Measurements from ENCODE around the gene IHH. TPM values are rescaled to one million over a fixed set of nuclear protein-coding genes. Genes with fewer than 3 reads are reported as not detected.

Gene IHH
- total RNA-seq, 1 donor from 2014 or later = not detected

DNA sequence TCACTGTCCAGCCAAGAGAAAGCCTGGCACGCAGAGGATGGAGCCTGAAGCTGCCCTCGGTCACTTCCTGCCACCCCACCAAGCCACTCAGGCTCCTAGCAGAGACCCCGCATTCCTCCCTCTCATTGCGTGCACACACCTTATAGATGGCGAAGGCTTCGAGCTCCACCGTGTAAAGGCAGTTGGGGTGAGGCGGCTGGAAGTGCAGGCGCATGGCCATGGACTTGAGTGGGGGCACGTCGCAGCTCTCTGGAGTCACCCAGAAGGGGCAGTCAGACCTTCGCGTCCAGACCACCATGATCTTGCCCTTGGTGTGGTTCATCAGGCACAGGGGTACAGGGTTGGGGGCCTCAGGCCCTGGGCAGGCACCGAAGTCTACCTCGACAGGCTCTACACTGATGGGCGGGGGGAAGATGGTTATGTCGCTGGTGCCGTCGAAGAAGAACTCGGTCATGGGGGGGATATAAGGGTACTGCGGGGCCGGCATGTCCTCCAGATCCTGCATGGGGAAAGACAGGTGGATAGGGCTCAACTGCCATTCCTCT is 33.1 kb downstream of the IHH start:
- DNase-seq (no peak), ATAC-seq (ENCODE audit: poor library complexity) (no peak)
- intact Hi-C loops (cut with DNase I) = no loop called here

GRCh38 chr2:219026946-219027345 is 33.8 kb downstream of the IHH start:
- no peak for DNase-seq
- intact Hi-C loops (cut with DNase I) = no loop called here
- ATAC-seq (ENCODE audit: poor library complexity) = no peak

GRCh38 chr2:219025637-219026585 is 34.8 kb downstream of the IHH start:
- intact Hi-C loops (cut with DNase I) = no loop called here

DNA sequence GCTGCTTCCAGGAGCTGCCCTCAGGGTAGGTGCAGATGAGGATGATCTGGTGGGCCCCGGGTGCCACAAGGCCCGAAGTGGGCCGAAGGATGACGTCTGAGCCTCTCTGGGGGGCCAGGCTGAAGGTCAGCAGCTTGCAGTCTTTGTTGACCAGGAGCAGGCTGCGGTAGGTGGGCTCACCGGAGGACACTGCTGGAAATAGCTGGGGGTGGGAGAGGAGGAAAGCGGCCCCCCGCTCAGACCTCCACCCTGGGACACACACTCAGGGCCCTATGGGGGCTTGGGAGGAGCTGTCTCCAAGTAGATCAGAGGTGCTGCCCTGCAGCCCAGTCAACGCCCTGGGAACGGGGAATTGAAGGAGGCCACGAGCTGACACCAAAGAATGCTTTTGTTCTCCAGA is 36.7 kb downstream of the IHH start:
- no peak for DNase-seq

More at GRCh38 chr2:219025637-219026585, 34.8 kb downstream of the IHH start:
- no peak for ATAC-seq (ENCODE audit: poor library complexity)
- DNase-seq = no peak

DNA sequence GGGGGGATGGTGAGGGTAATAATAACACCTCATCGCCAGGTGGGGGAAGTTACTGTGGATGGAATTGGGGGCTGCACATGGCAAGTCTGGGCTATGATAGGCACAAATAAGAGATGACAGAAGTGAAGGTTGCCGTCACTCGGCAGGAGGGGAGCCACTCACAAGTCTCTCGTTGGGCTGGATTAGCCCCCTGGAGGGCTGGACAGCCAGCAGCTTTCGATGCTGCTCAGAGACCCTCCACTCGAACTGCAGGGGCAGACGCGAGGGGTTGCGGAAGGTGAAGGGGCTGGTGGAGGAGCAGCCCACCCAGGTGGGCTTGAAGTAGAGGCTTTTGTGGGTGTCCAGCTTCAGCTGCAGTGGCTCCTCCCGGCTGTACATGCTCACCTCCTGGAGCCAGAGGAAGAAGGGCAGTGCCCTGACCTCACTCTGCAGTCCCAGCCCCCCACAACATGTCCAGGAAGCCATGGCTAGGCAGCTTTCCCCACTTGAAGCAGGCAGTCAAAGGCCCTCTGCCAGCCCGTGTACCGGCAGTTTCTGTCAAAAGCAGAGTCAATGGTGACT is 37.6 kb downstream of the IHH start:
- no peak for DNase-seq
- intact Hi-C loops (cut with DNase I) = no loop called here
- no peak for ATAC-seq (ENCODE audit: poor library complexity)

More for the DNA sequence above, 36.7 kb downstream of the IHH start:
- no peak for ATAC-seq (ENCODE audit: poor library complexity)
- intact Hi-C loops (cut with DNase I) = no loop called here

DNA sequence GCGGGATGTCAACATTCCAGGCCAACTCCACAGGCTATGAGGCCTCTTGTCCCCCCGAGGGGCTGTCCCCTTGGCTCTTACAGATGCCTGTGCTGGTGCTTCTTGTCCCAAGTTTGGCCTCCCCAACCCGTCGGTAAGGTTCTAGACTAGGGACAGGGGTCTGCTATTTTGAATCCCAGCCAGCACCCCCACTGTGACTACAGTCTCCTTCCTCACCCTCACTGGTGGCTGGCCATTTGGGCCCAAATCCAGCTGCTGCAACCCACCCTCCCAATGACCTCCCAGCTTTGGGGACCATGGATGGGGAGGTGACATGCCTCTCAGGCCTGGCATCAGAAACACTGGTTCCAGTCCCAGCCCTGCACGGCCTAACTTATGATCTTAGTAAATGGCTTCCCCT is 38.1 kb downstream of the IHH start:
- no peak for ATAC-seq (ENCODE audit: poor library complexity)
- intact Hi-C loops (cut with DNase I) = no loop called here
- no peak for DNase-seq

DNA sequence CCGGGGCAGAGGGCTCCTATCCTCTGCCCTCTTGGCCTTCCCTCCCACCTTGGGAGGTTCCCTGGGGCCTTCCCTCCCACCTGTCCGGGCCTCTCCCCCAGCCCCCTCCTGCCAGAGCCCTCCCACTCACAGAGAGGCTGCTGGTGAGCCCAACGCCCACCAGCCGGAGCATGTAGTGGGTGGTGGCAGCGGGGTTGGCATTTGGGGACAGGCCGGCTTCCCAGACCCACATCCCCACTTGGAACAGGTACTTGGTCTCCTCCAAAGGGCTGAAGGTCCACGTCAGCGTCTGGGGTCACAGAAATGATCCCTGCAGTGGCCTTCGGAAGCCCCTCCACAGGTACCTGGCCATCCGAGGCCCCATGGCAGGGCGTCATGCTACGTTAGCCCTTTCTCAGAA is 38.7 kb downstream of the IHH start:
- intact Hi-C loops (cut with DNase I) = no loop called here
- no peak for ATAC-seq (ENCODE audit: poor library complexity)
- peak; percentile 22 for DNase-seq

DNA sequence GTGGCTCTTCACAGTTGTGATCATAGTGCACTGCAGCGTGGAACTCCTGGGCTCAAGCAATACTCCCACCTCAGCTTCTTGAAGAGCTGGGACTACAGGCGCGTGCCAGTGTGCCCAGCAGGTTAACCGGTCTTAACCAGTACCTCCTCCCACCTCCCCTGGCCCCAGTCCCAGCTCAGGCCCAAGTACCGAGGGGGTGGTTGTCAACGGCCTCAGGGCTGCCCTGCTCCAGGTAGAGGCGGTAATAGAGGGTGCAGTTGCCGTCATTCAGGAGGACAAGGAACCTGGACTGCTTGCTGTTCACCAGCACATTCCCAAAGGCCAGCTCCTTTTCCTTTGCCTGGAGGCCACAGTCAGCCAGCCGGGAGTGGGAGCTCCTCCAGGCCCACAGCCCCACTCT is 39.1 kb downstream of the IHH start:
- no peak for ATAC-seq (ENCODE audit: poor library complexity)
- intact Hi-C loops (cut with DNase I) = no loop called here
- peak; percentile 2 for DNase-seq

GRCh38 chr2:219020604-219021365 is 39.9 kb downstream of the IHH start:
- DNase-seq = peak; percentile 27
- intact Hi-C loops (cut with DNase I) = no loop called here
- ATAC-seq (ENCODE audit: poor library complexity) = no peak

DNA sequence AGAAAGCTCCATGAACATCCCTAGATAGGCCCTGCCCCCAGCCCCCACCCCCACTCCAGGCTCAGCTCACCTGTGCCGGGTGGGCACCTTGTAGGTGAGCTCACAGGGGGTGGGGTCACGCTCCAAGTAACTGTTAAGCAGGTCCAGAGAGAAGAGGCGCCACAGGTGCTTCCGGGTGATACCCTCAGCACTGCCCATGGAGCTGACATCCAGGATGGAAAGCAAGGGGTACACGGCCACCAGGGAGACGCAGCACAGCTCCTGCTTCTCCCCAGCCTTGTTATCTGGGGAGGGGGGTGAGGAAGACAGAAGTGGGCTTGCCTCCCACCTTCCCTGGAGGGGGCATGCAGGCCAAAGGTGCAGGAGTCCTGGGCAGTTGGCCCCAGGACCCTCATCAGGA is 41.3 kb downstream of the IHH start:
- intact Hi-C loops (cut with DNase I) = no loop called here
- ATAC-seq (ENCODE audit: poor library complexity) (no peak), DNase-seq (no peak)

GRCh38 chr2:219018726-219019125 is 42.0 kb downstream of the IHH start:
- DNase-seq (peak; percentile 39), ATAC-seq (ENCODE audit: poor library complexity) (no peak)
- intact Hi-C loops (cut with DNase I) = no loop called here

DNA sequence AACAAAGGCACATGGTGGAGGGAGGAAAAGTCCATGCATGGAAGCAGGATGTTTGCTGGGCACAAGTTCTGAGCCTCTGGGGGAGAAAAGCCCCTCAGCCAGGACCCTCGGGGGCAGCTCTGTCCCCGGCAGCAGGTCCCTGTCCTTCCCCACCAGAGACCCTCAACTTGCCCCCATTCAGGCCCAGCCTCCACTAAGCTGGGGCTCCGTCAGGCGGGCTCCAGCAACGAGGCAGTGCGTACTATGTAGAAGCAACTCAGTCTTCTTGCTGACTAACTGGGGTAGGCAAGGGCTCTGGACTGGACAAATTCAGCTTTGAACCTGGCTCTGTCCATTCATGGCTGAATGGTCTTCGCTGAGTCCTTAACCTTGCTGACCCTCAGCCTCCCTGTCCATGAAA is 42.4 kb downstream of the IHH start:
- DNase-seq (peak; percentile 10), ATAC-seq (ENCODE audit: poor library complexity) (no peak)
- intact Hi-C loops (cut with DNase I) = no loop called here

DNA sequence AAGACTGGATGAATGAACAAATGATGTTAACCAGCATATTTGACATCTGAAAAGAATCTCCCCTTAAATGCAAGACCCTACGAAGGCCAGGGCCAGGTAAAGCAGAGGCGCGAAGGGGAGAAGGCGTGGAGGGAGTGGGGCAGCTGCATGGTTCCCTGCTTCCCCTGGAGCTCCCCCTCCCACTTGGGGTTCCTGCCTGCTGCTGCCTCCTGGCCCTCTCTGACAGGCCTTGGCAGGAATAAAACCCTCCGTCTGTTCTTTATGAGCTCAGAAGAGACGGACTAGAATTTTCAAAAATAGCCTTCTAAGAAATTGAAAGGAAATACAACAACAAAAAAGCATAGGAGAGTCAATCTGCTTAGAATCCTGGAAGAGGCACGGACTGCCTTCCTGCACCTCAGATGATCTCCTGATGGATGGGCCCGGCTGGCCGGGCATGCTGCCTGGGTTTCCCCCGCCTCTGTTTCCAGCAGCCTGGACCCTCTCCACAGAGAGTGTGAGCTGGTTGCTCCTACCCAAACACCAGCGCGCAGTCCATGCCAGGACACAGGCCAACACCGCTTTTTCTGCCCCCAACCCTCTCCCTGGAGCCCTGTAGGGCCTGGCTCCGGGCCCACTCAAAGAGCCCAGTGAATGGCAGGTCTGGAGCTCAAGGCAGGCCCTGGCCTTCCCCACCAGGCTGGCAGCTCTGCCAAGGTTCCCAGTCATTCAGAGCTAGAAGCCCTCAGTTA is 43.4 kb downstream of the IHH start:
- intact Hi-C loops (cut with DNase I) = no loop called here
- no peak for ATAC-seq (ENCODE audit: poor library complexity)
- DNase-seq = peak; percentile 18

- ATAC-seq (ENCODE audit: poor library complexity) = no peak
- intact Hi-C loops (cut with DNase I) = no loop called here
These were observed 44.0 kb downstream of the IHH start for GRCh38 chr2:219016721-219017120.

DNA sequence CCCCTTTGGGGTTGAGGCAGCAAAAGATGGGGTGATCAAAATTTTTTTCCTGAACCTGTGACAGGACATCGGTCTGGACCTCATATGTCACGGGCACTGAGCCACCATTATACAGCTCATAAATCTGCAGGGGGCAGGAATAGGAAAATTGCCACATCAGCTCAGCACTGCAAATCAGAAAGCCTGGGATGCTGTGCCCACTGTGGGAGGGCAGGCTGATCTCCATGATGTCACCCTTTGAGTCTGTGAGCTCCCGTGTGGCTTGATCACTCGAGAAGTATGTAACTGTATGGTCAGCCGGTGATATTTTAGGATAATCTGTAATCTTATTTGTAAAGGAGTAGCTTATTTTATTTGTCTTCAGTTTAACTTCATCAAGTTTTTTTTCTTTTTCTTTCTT is 49.8 kb downstream of the IHH start:
- ATAC-seq (ENCODE audit: poor library complexity) = no peak
- no peak for DNase-seq
- intact Hi-C loops (cut with DNase I) = no loop called here

More at GRCh38 chr2:219016721-219017120, 44.0 kb downstream of the IHH start:
- peak; percentile 11 for DNase-seq

- intact Hi-C loops (cut with DNase I) = no loop called here
- ATAC-seq (ENCODE audit: poor library complexity) (no peak), DNase-seq (no peak)
These were observed 50.5 kb downstream of the IHH start for GRCh38 chr2:219010162-219010756.

DNA sequence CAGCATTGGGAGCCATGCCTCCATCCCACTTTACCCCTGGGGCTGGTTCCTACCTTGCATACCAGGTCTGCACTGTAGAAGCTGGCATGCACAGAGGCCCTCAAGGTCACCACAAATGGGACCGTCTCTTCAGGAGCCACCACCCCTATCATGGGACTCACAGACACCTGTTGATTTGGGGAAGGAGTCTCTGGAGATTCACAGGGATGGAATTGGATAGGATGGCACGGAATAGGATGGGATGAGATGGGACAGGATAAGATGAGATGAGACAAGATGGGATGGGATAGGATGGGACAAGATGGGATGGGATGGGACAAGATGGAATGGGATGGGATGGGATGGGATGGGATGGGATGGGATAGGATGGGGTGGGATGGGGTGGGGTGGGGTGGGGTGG is 51.4 kb downstream of the IHH start:
- intact Hi-C loops (cut with DNase I) = no loop called here
- no peak for DNase-seq
- ATAC-seq (ENCODE audit: poor library complexity) = no peak

Measured in Right ventricle myocardium superior (tissue), 1 donor.